ENCODE measurements around the gene ARID3B. TPM values are rescaled to one million over a fixed set of nuclear protein-coding genes. Genes with fewer than 3 reads are reported as not detected.

ARID3B gene
- total RNA-seq, 1 experiment from 2014 or later = 8.1 TPM

DNA sequence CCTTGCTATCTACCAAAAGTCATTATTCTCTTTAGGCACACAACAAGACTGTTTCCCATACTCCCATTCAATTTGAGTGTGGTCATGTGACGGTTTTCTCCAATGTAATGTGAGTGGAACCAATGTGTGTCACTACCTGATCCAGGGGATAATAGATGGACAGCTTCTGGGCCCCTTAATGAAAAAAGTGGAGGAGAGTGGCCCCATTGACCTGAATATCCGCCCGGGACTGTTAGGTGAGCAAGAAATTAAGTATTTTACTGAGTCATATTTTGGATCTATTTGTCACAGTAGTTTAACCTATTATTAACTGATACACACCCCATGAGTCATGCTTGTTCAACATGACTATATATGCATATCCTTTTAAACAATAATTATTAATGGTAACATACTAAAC lies 15.1 kb upstream of the ARID3B start (continued):
- no peak for TF ChIP-seq EZH2phosphoT487 (IDR thresholded peaks at IDR 0.05; ENCODE audit: borderline replicate concordance)
- peak; percentile 96 for TF ChIP-seq FOSL1 (IDR thresholded peaks at IDR 0.05; ENCODE audit: low read depth)
- no peak for TF ChIP-seq RAD21 (IDR thresholded peaks at IDR 0.05; ENCODE audit: low read depth)

DNA sequence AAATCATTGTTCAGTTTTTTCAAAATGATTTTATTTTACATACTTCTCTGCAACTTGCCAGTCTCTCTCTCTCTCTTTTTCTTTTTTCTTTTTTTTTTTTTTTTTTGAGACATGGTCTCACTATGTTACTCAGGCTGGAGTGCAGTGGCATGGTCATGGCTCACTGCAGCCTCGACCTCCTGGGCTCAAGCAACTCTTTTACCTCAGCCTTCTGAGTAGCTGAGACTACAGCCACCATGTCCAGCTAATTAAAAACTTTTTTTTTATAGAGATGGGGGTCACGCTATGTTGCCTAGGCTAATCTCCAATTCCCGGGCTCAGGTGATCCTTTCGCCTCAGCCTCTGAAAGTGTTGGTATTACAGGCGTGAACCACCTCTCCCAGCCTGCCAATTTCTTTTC lies 12.1 kb upstream of the ARID3B start:
- TF ChIP-seq ZNF274 (IDR thresholded peaks at IDR 0.05; ENCODE audit: low read depth, low read length) (no peak), ELF1 (IDR thresholded peaks at IDR 0.05; ENCODE audit: borderline replicate concordance, low read depth) (no peak), FOSL1 (IDR thresholded peaks at IDR 0.05; ENCODE audit: low read depth) (no peak), TCF7L2 (IDR thresholded peaks at IDR 0.05; ENCODE audit: borderline replicate concordance, extremely low read depth, insufficient read depth, insufficient read length) (no peak), EGR1 (IDR thresholded peaks at IDR 0.05; ENCODE audit: low read depth) (no peak), EZH2 (IDR thresholded peaks at IDR 0.05) (no peak), RAD21 (IDR thresholded peaks at IDR 0.05; ENCODE audit: low read depth) (no peak), ZFX (IDR thresholded peaks at IDR 0.05) (no peak), POLR2A (IDR thresholded peaks at IDR 0.05; ENCODE audit: borderline replicate concordance, extremely low read depth, insufficient read depth, insufficient read length) (no peak), SIN3A (IDR thresholded peaks at IDR 0.05; ENCODE audit: low read depth) (no peak), SRF (IDR thresholded peaks at IDR 0.05; ENCODE audit: low read depth) (no peak), REST (IDR thresholded peaks at IDR 0.05; ENCODE audit: low read depth) (no peak), CEBPB (IDR thresholded peaks at IDR 0.05; ENCODE audit: low read depth) (no peak), SP1 (IDR thresholded peaks at IDR 0.05; ENCODE audit: low read depth) (no peak)
- TF ChIP-seq, protein P1, sequence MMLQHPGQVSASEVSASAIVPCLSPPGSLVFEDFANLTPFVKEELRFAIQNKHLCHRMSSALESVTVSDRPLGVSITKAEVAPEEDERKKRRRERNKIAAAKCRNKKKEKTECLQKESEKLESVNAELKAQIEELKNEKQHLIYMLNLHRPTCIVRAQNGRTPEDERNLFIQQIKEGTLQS (IDR thresholded peaks at IDR 0.05) = no peak
- TF ChIP-seq, protein P2, sequence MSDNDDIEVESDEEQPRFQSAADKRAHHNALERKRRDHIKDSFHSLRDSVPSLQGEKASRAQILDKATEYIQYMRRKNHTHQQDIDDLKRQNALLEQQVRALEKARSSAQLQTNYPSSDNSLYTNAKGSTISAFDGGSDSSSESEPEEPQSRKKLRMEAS (IDR thresholded peaks at IDR 0.05) = no peak
- TF ChIP-seq, protein P3, sequence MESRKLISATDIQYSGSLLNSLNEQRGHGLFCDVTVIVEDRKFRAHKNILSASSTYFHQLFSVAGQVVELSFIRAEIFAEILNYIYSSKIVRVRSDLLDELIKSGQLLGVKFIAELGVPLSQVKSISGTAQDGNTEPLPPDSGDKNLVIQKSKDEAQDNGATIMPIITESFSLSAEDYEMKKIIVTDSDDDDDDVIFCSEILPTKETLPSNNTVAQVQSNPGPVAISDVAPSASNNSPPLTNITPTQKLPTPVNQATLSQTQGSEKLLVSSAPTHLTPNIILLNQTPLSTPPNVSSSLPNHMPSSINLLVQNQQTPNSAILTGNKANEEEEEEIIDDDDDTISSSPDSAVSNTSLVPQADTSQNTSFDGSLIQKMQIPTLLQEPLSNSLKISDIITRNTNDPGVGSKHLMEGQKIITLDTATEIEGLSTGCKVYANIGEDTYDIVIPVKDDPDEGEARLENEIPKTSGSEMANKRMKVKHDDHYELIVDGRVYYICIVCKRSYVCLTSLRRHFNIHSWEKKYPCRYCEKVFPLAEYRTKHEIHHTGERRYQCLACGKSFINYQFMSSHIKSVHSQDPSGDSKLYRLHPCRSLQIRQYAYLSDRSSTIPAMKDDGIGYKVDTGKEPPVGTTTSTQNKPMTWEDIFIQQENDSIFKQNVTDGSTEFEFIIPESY (IDR thresholded peaks at IDR 0.05; ENCODE audit: extremely low read depth, insufficient replicate concordance, low read length) = no peak
- TF ChIP-seq, protein P4, sequence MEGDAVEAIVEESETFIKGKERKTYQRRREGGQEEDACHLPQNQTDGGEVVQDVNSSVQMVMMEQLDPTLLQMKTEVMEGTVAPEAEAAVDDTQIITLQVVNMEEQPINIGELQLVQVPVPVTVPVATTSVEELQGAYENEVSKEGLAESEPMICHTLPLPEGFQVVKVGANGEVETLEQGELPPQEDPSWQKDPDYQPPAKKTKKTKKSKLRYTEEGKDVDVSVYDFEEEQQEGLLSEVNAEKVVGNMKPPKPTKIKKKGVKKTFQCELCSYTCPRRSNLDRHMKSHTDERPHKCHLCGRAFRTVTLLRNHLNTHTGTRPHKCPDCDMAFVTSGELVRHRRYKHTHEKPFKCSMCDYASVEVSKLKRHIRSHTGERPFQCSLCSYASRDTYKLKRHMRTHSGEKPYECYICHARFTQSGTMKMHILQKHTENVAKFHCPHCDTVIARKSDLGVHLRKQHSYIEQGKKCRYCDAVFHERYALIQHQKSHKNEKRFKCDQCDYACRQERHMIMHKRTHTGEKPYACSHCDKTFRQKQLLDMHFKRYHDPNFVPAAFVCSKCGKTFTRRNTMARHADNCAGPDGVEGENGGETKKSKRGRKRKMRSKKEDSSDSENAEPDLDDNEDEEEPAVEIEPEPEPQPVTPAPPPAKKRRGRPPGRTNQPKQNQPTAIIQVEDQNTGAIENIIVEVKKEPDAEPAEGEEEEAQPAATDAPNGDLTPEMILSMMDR (IDR thresholded peaks at IDR 0.05 in 2 of 3, conservative IDR thresholded peaks at IDR 0.05 in 1 of 3; ENCODE audit: borderline replicate concordance in 1 of 3, insufficient read depth in 1 of 3, low read depth in 2 of 3, low read length in 2 of 3) = no peak
- intact Hi-C loops (cut with micrococcal nuclease) = no loop called here
- H3K27ac ChIP-seq (ENCODE audit: low read depth, low read length) = no peak overlapping the region
- DNase-seq (ENCODE audit: low read depth, low spot score) (no peak), ATAC-seq (no peak)
- ChIA-PET RAD21 (ENCODE audit: low non-redundant PET in 1 of 2, low total read pairs in 2 of 2, uncharacterized antibody in 2 of 2, unreplicated experiment in 2 of 2) (no interaction called here), POLR2A (interaction anchor here (0.7 kb wide), 1 partner anchor 1999 kb away, joined by 4 read pairs; no protein-coding TSS in a partner anchor), CTCF (no interaction called here)
- H3K4me3 ChIP-seq (replicated peaks in 1 of 2; ENCODE audit: low read depth in 1 of 2, low read length in 2 of 2) = no peak overlapping the region
- H3K4me2 ChIP-seq (ENCODE audit: low read length) = peak overlapping the region; percentile 14; the same call in 1 of the 2 replicates
- no peaks in the 10 kb centered on the region for H3K36me3 ChIP-seq (ENCODE audit: control insufficient read depth in 1 of 2, insufficient read depth in 2 of 2, low read length in 2 of 2)
- H3K4me1 ChIP-seq (ENCODE audit: control insufficient read depth in 1 of 2, insufficient read depth in 2 of 2, low read length in 2 of 2) = peaks cover 25 to 74% of the 10 kb centered on the region in 2 experiments
- H2AFZ ChIP-seq (ENCODE audit: low read depth, low read length, poor library complexity, severe bottlenecking) = no peak overlapping the region
- H3K9ac ChIP-seq (ENCODE audit: low read length) = no peak overlapping the region
- H3K9me2 ChIP-seq (ENCODE audit: insufficient read depth) = no peaks in the 10 kb centered on the region
- H4K20me1 ChIP-seq (ENCODE audit: insufficient read depth) = no peaks in the 10 kb centered on the region
- H3K9me3 ChIP-seq (ENCODE audit: control insufficient read depth in 1 of 2, insufficient read depth in 1 of 2, low read depth in 1 of 2, low read length in 2 of 2) = no peaks in the 10 kb centered on the region
- no peaks in the 10 kb centered on the region for H3K79me2 ChIP-seq (ENCODE audit: insufficient read depth, low read length)
- no TSS peak for BruUV-seq (replicated peaks)
- no peaks in the 10 kb centered on the region for H3K27me3 ChIP-seq (ENCODE audit: insufficient read depth, low read length)
